Measurements from ENCODE around the gene STK26. TPM values are rescaled to one million over a fixed set of nuclear protein-coding genes. Genes with fewer than 3 reads are reported as not detected.

The STK26 gene
- total RNA-seq, 4 donors from 2014 or later: 7.1 to 21.9 (median 18.6) TPM

- Histone ChIP-seq H3K4me3 (no peak overlapping the region), H3K36me3 (no peaks in the 10 kb centered on the region), H3K27ac (no peak overlapping the region), H3K4me1 (no peaks in the 10 kb centered on the region), H3K27me3 (no peaks in the 10 kb centered on the region), H3K9me3 (no peaks in the 10 kb centered on the region)
- intact Hi-C loops (cut with DNase I; ENCODE audit: low total_unique reads) (no loop called here), in situ Hi-C loops (cut with MboI; ENCODE audit: low pct_ligation_motif_present in 1 of 4, low pct_unique_long_range_greater_than_20kb in 1 of 4, low sequenced_read_pairs in 3 of 4) (no loop called here)
- 69% methylated on average over 4 of the region's 4 CpGs; no CpG with 5 or more reads in 1 of the 2 donors for WGBS, 2 donors (ENCODE audit: low coverage in 1 of 2)
- no peak for DNase-seq
- no peak for TF ChIP-seq CTCF (IDR thresholded peaks at IDR 0.05)
- TF ChIP-seq POLR2A (IDR thresholded peaks at IDR 0.05): no peak
- no peak for TF ChIP-seq EP300 (IDR thresholded peaks at IDR 0.05; ENCODE audit: low read depth)
- no peak for TF ChIP-seq POLR2AphosphoS5 (IDR thresholded peaks at IDR 0.05)
Measured at GRCh38 chrX:132101206-132101605, 78.1 kb downstream of the STK26 start.

GRCh38 chrX:132101799-132102198 is 78.7 kb downstream of the STK26 start:
- in situ Hi-C loops (cut with MboI; ENCODE audit: low pct_ligation_motif_present in 1 of 4, low pct_unique_long_range_greater_than_20kb in 1 of 4, low sequenced_read_pairs in 3 of 4) (no loop called here), intact Hi-C loops (cut with DNase I; ENCODE audit: low total_unique reads) (no loop called here)
- no peaks in the 10 kb centered on the region for H3K27me3 ChIP-seq
- H3K4me1 ChIP-seq: no peaks in the 10 kb centered on the region
- H3K36me3 ChIP-seq: no peaks in the 10 kb centered on the region
- no peak overlapping the region for H3K4me3 ChIP-seq
- 82% methylated on average over 3 to 9 of the region's 9 CpGs for WGBS, 2 donors (ENCODE audit: low coverage in 1 of 2)
- TF ChIP-seq POLR2AphosphoS5 (IDR thresholded peaks at IDR 0.05): no peak
- no peak for TF ChIP-seq EP300 (IDR thresholded peaks at IDR 0.05; ENCODE audit: low read depth)
- no peak for DNase-seq
- H3K9me3 ChIP-seq: no peaks in the 10 kb centered on the region
- no peak overlapping the region for H3K27ac ChIP-seq

- Histone ChIP-seq H3K27me3 (no peaks in the 10 kb centered on the region), H3K4me3 (no peak overlapping the region), H3K9me3 (no peaks in the 10 kb centered on the region), H3K36me3 (no peaks in the 10 kb centered on the region), H3K27ac (no peak overlapping the region), H3K4me1 (no peaks in the 10 kb centered on the region)
- in situ Hi-C loops (cut with MboI; ENCODE audit: low pct_ligation_motif_present in 1 of 4, low pct_unique_long_range_greater_than_20kb in 1 of 4, low sequenced_read_pairs in 3 of 4) (no loop called here), intact Hi-C loops (cut with DNase I; ENCODE audit: low total_unique reads) (no loop called here)
- TF ChIP-seq POLR2AphosphoS5 (IDR thresholded peaks at IDR 0.05) (no peak), EP300 (IDR thresholded peaks at IDR 0.05; ENCODE audit: low read depth) (no peak)
- DNase-seq: no peak
Measured at GRCh38 chrX:132107291-132107690, 84.2 kb downstream of the STK26 start.

GRCh38 chrX:132114607-132115006 is 91.5 kb downstream of the STK26 start:
- H3K36me3 ChIP-seq: no peaks in the 10 kb centered on the region
- H3K27me3 ChIP-seq: no peaks in the 10 kb centered on the region
- TF ChIP-seq EP300 (IDR thresholded peaks at IDR 0.05; ENCODE audit: low read depth) (no peak), CTCF (IDR thresholded peaks at IDR 0.05) (no peak), POLR2A (IDR thresholded peaks at IDR 0.05) (no peak), POLR2AphosphoS5 (IDR thresholded peaks at IDR 0.05) (no peak)
- H3K27ac ChIP-seq: no peak overlapping the region
- in situ Hi-C loops (cut with MboI; ENCODE audit: low pct_ligation_motif_present in 1 of 4, low pct_unique_long_range_greater_than_20kb in 1 of 4, low sequenced_read_pairs in 3 of 4) (no loop called here), intact Hi-C loops (cut with DNase I; ENCODE audit: low total_unique reads) (no loop called here)
- DNase-seq: no peak
- H3K9me3 ChIP-seq: no peaks in the 10 kb centered on the region
- H3K4me1 ChIP-seq: no peaks in the 10 kb centered on the region
- no peak overlapping the region for H3K4me3 ChIP-seq

- in situ Hi-C loops (cut with MboI; ENCODE audit: low pct_ligation_motif_present in 1 of 4, low pct_unique_long_range_greater_than_20kb in 1 of 4, low sequenced_read_pairs in 3 of 4) (no loop called here), intact Hi-C loops (cut with DNase I; ENCODE audit: low total_unique reads) (no loop called here)
- Histone ChIP-seq H3K4me3 (no peak overlapping the region), H3K9me3 (no peaks in the 10 kb centered on the region), H3K27ac (no peak overlapping the region), H3K4me1 (no peaks in the 10 kb centered on the region), H3K27me3 (no peaks in the 10 kb centered on the region), H3K36me3 (no peaks in the 10 kb centered on the region)
- TF ChIP-seq EP300 (IDR thresholded peaks at IDR 0.05; ENCODE audit: low read depth): no peak
- TF ChIP-seq POLR2AphosphoS5 (IDR thresholded peaks at IDR 0.05): no peak
- no peak for TF ChIP-seq CTCF (IDR thresholded peaks at IDR 0.05)
- no peak for TF ChIP-seq POLR2A (IDR thresholded peaks at IDR 0.05)
- WGBS, 2 donors (ENCODE audit: low coverage in 1 of 2): 50 to 62% methylated on average over 2 to 5 of the region's 5 CpGs
- no peak for DNase-seq
Measured at GRCh38 chrX:132115792-132116191, 92.7 kb downstream of the STK26 start.

Data from transverse colon (tissue), 4 donors.